K562 (cell line): ENCODE results near the gene FAM83E. TPM values are rescaled to one million over a fixed set of nuclear protein-coding genes. Genes with fewer than 3 reads are reported as not detected.
A peak's percentile ranks its signal among the peaks of the same experiment; 100 is the strongest.

Experiments used
- ARNT ChIP-seq, 2 experiments: fragments of 450-650 bp; IDR thresholded peaks; 2 replicates each; pipeline ENCODE4 v1.6.1; 2016; ENCODE audit warnings: mild to moderate bottlenecking in 1 of 2
- ATF3 ChIP-seq, 2 experiments: fragments of 450-650 bp in 1 of 2; sonication (generic) in 1 of 2; formaldehyde crosslinking in 1 of 2; IDR thresholded peaks in 1 of 2; conservative IDR thresholded peaks in 1 of 2; 2 replicates each; pipeline versions ENCODE4 v1.6.1 to v1.8.1; 2016 to 2023; ENCODE audit warnings: mild to moderate bottlenecking in 2 of 2, moderate library complexity in 2 of 2, inconsistent platforms in 1 of 2, missing genetic modification reagents in 1 of 2
- E2F3 ChIP-seq: fragments of 250-450 bp; sonication (Bioruptor Pico); IDR thresholded peaks from 2 replicates; pipeline ENCODE4 v1.4.0; 2020; ENCODE audit warnings: mild to moderate bottlenecking
- FOXJ2 ChIP-seq: fragments of 200-800 bp; sonication (Bioruptor generic); IDR thresholded peaks from 2 replicates; pipeline ENCODE4 v1.6.1; 2016; ENCODE audit warnings: missing genetic modification characterization, missing compliant biosample characterization
- FUS ChIP-seq: fragments of 200-400 bp; formaldehyde crosslinking; optimal IDR thresholded peaks from 2 replicates; pipeline ENCODE3; 2017; ENCODE audit warnings: low read depth, low read length
- IRF9 ChIP-seq: fragments of 450-650 bp; IDR thresholded peaks from 2 replicates; pipeline ENCODE4 v1.6.1; 2016; ENCODE audit warnings: missing biosample characterization, missing genetic modification characterization
- JUNB ChIP-seq: fragments of 450-650 bp; formaldehyde crosslinking; conservative IDR thresholded peaks from 2 replicates; pipeline ENCODE4 v1.4.0; 2020; ENCODE audit warnings: mild to moderate bottlenecking
- MCM5 ChIP-seq: fragments of 450-650 bp; IDR thresholded peaks from 2 replicates; pipeline ENCODE4 v1.6.1; 2016; ENCODE audit warnings: low read depth
- MEF2D ChIP-seq: conservative IDR thresholded peaks from 2 replicates; pipeline ENCODE4 v1.6.1; 2016; ENCODE audit warnings: low read depth, missing genetic modification characterization, missing compliant biosample characterization
- MIER1 ChIP-seq: fragments of 450-650 bp; IDR thresholded peaks from 2 replicates; pipeline ENCODE4 v1.6.1; 2016; ENCODE audit warnings: antibody characterized with exemption, mild to moderate bottlenecking, low read depth
- PTTG1 ChIP-seq: fragments of 450-650 bp; IDR thresholded peaks from 2 replicates; pipeline ENCODE4 v1.6.1; 2016; ENCODE audit warnings: low read depth, mild to moderate bottlenecking, missing genetic modification characterization, missing compliant biosample characterization
- RBFOX2 ChIP-seq: fragments of 200-400 bp; formaldehyde crosslinking; IDR thresholded peaks from 2 replicates; pipeline ENCODE4 v1.6.1; 2017; ENCODE audit warnings: low read depth, mild to moderate bottlenecking, low read length, moderate library complexity
- RHOXF2B ChIP-seq: fragments of 250-450 bp; sonication (Bioruptor Pico); conservative IDR thresholded peaks from 2 replicates; pipeline ENCODE4 v1.5.1; 2021
- SETDB1 ChIP-seq: IDR thresholded peaks from one replicate; pipeline ENCODE4 v1.6.1; 2012; ENCODE audit warnings: low read length, control low read depth, inconsistent platforms
- ZBTB26 ChIP-seq: fragments of 450-650 bp; formaldehyde crosslinking; IDR thresholded peaks from 2 replicates; pipeline ENCODE4 v1.4.0; 2022; ENCODE audit warnings: missing genetic modification characterization
- ZFX ChIP-seq: sonication (generic); formaldehyde crosslinking; IDR thresholded peaks from 2 replicates; pipeline ENCODE4 v1.8.0; 2022; ENCODE audit warnings: mild to moderate bottlenecking, missing genetic modification reagents, moderate library complexity
- ZNF12 ChIP-seq: sonication (generic); formaldehyde crosslinking; IDR thresholded peaks from 2 replicates; pipeline ENCODE4 v1.4.0; 2020; ENCODE audit warnings: mild to moderate bottlenecking, missing genetic modification reagents
- ZNF134 ChIP-seq: fragments of 250-450 bp; sonication (Bioruptor Pico); conservative IDR thresholded peaks from 2 replicates; pipeline ENCODE4 v1.4.0; 2020
- polyA plus RNA-seq, 8 experiments: library from polyadenylated mRNA; depleted of rRNA in 4 of 8; stranded (reverse) in 5 of 8; unstranded in 3 of 8; fragments of >200 nt; fragmentation: Nextera tagmentation in 2 of 8; fragmentation: Illumina TruSeq in 1 of 8; extraction: Ambion mirVana in 2 of 8; extraction: Trizol in 1 of 8; gene quantifications; 2 replicates each; pipeline versions ENCODE4 v1.2.1 to v1.2.3, GENCODE V29; 2011 to 2014; ENCODE audit warnings: inconsistent platforms in 1 of 8, missing spikeins in 1 of 8
- total RNA-seq, 7 experiments: library from RNA; depleted of rRNA in 6 of 7; stranded (reverse); fragments of >200 nt in 6 of 7; fragmentation: Illumina TruSeq in 2 of 7; extraction: Trizol in 2 of 7; gene quantifications; 2 replicates each; pipeline versions ENCODE4 v1.2.1 to v1.2.3, GENCODE V29; 2011 to 2021; ENCODE audit warnings: low replicate concordance in 1 of 7

FAM83E gene
- total and polyA plus RNA-seq, 9 of the 15 experiments (the other 6 are each of a cell fraction or from before 2014, with no cell fraction given), result 0.15 to 0.87 (median 0.29) TPM; not detected in 4

- TF ChIP-seq ZBTB26 (CRISPR knock-in tag) (no peak), RBFOX2 (no peak), MEF2D (tag) (0 out of 2 replicates have a peak, but pooled peaks have one; percentile 15), FUS (no peak), IRF9 (tag) (no peak), FOXJ2 (no peak), ZFX (0 out of 2 replicates have a peak, but pooled peaks have one; percentile 28), PTTG1 (tag) (no peak), JUNB (no peak), RHOXF2B (CRISPR knock-in tag) (no peak), ARNT (IDR thresholded peaks at IDR 0.05) (no peak), MCM5 (no peak), MIER1 (no peak), ZNF134 (CRISPR knock-in tag) (no peak), SETDB1 (no peak), ZNF12 (CRISPR knock-in tag) (no peak), E2F3 (no peak), ATF3 (IDR thresholded peaks at IDR 0.05) (peak; percentile 81), ATF3 (CRISPR knock-in tag; conservative IDR thresholded peaks at IDR 0.05) (no peak)
Observed at GRCh38 chr19:48565090-48565489, 49.8 kb downstream of the FAM83E start (continued).

Other genes with a start within 250 kb of the FAM83E start
Only the 7 nearest of the 21 such genes appear.
- gene SULT2B1, start 62.9 kb downstream of the FAM83E start, total RNA-seq (2014; rRNA removed), result 0.37 and 0.54 TPM in 2 replicates
- gene SULT2B1, start 62.9 kb downstream of the FAM83E start, total RNA-seq (2014; rRNA removed; fragmentation: Illumina TruSeq; extraction: Trizol), result 0.22 TPM in 1 of 2 replicates, not detected in the other
- 0.26 TPM in 1 of 2 replicates, not detected in the other for gene SULT2B1, start 62.9 kb downstream of the FAM83E start, total RNA-seq (2015; rRNA removed; fragmentation: Illumina TruSeq; extraction: Trizol)
- gene SULT2B1, start 62.9 kb downstream of the FAM83E start, total RNA-seq (2021), result 0.42 and 0.62 TPM in 2 replicates
- gene SULT2B1, start 62.9 kb downstream of the FAM83E start, polyA plus RNA-seq (2011; rRNA removed), result 0.38 and 0.46 TPM in 2 replicates
- 0.09 and 0.28 TPM in 2 replicates for gene SULT2B1, start 62.9 kb downstream of the FAM83E start, polyA plus RNA-seq (2014; fragmentation: Illumina TruSeq; extraction: Trizol)
- under 1 TPM in 1 of 2 experiments, not detected in 1; 0.14 TPM for gene SULT2B1, start 62.9 kb downstream of the FAM83E start, polyA plus RNA-seq (2014; fragmentation: Nextera tagmentation; extraction: Ambion mirVana)
- gene SULT2B1, start 62.9 kb downstream of the FAM83E start, polyA plus RNA-seq (2014; rRNA removed), result 0.11 and 0.32 TPM in 2 replicates
- not detected in 2 replicates for gene SPACA4, start 8.3 kb downstream of the FAM83E start, total RNA-seq (2014; rRNA removed)
- not detected in 2 replicates for gene SPACA4, start 8.3 kb downstream of the FAM83E start, total RNA-seq (2014; rRNA removed; fragmentation: Illumina TruSeq; extraction: Trizol)
- not detected in 2 replicates for gene SPACA4, start 8.3 kb downstream of the FAM83E start, total RNA-seq (2015; rRNA removed; fragmentation: Illumina TruSeq; extraction: Trizol)
- not detected in 2 replicates for gene SPACA4, start 8.3 kb downstream of the FAM83E start, total RNA-seq (2021)
- not detected in 2 replicates for gene SPACA4, start 8.3 kb downstream of the FAM83E start, polyA plus RNA-seq (2011; rRNA removed)
- gene SPACA4, start 8.3 kb downstream of the FAM83E start, polyA plus RNA-seq (2014; fragmentation: Illumina TruSeq; extraction: Trizol), result not detected in 2 replicates
- not detected for gene SPACA4, start 8.3 kb downstream of the FAM83E start, polyA plus RNA-seq (2014; fragmentation: Nextera tagmentation; extraction: Ambion mirVana)
- gene SPACA4, start 8.3 kb downstream of the FAM83E start, polyA plus RNA-seq (2014; rRNA removed), result not detected in 2 replicates
- gene RPL18, start 4.1 kb upstream of the FAM83E start, total RNA-seq (2014; rRNA removed), result 2,565 and 3,619 TPM in 2 replicates
- gene RPL18, start 4.1 kb upstream of the FAM83E start, total RNA-seq (2014; rRNA removed; fragmentation: Illumina TruSeq; extraction: Trizol), result 1,358 and 1,367 TPM in 2 replicates
- 2,022 and 2,084 TPM in 2 replicates for gene RPL18, start 4.1 kb upstream of the FAM83E start, total RNA-seq (2015; rRNA removed; fragmentation: Illumina TruSeq; extraction: Trizol)
- 2,028 and 2,113 TPM in 2 replicates for gene RPL18, start 4.1 kb upstream of the FAM83E start, total RNA-seq (2021)
- gene RPL18, start 4.1 kb upstream of the FAM83E start, polyA plus RNA-seq (2011; rRNA removed), result 1,530 and 1,971 TPM in 2 replicates
- 1,653 and 2,262 TPM in 2 replicates for gene RPL18, start 4.1 kb upstream of the FAM83E start, polyA plus RNA-seq (2014; fragmentation: Illumina TruSeq; extraction: Trizol)
- gene RPL18, start 4.1 kb upstream of the FAM83E start, polyA plus RNA-seq (2014; fragmentation: Nextera tagmentation; extraction: Ambion mirVana), result 100 to 1,000 TPM; 312 to 402 TPM
- gene RPL18, start 4.1 kb upstream of the FAM83E start, polyA plus RNA-seq (2014; rRNA removed), result 2,460 and 2,635 TPM in 2 replicates
- 4.0 and 8.2 TPM in 2 replicates for gene SPHK2, start 4.4 kb upstream of the FAM83E start, total RNA-seq (2014; rRNA removed)
- gene SPHK2, start 4.4 kb upstream of the FAM83E start, total RNA-seq (2014; rRNA removed; fragmentation: Illumina TruSeq; extraction: Trizol), result 2.1 and 2.9 TPM in 2 replicates
- gene SPHK2, start 4.4 kb upstream of the FAM83E start, total RNA-seq (2015; rRNA removed; fragmentation: Illumina TruSeq; extraction: Trizol), result 5.4 and 5.5 TPM in 2 replicates
- gene SPHK2, start 4.4 kb upstream of the FAM83E start, total RNA-seq (2021), result 13.9 and 15.2 TPM in 2 replicates
- gene SPHK2, start 4.4 kb upstream of the FAM83E start, polyA plus RNA-seq (2011; rRNA removed), result 2.0 and 3.5 TPM in 2 replicates
- gene SPHK2, start 4.4 kb upstream of the FAM83E start, polyA plus RNA-seq (2014; fragmentation: Illumina TruSeq; extraction: Trizol), result 2.6 and 6.4 TPM in 2 replicates
- gene SPHK2, start 4.4 kb upstream of the FAM83E start, polyA plus RNA-seq (2014; fragmentation: Nextera tagmentation; extraction: Ambion mirVana), result under 1 TPM; 0.10 to 0.17 TPM
- gene SPHK2, start 4.4 kb upstream of the FAM83E start, polyA plus RNA-seq (2014; rRNA removed), result 9.0 and 10.8 TPM in 2 replicates
- gene DBP, start 22.3 kb upstream of the FAM83E start, total RNA-seq (2014; rRNA removed), result 3.6 and 5.0 TPM in 2 replicates
- 0.96 and 1.1 TPM in 2 replicates for gene DBP, start 22.3 kb upstream of the FAM83E start, total RNA-seq (2014; rRNA removed; fragmentation: Illumina TruSeq; extraction: Trizol)
- gene DBP, start 22.3 kb upstream of the FAM83E start, total RNA-seq (2015; rRNA removed; fragmentation: Illumina TruSeq; extraction: Trizol), result 3.7 and 3.9 TPM in 2 replicates
- 2.6 and 5.5 TPM in 2 replicates for gene DBP, start 22.3 kb upstream of the FAM83E start, total RNA-seq (2021)
- 0.45 and 1.1 TPM in 2 replicates for gene DBP, start 22.3 kb upstream of the FAM83E start, polyA plus RNA-seq (2011; rRNA removed)
- gene DBP, start 22.3 kb upstream of the FAM83E start, polyA plus RNA-seq (2014; fragmentation: Illumina TruSeq; extraction: Trizol), result 1.8 and 2.1 TPM in 2 replicates
- under 1 TPM; 0.25 to 0.64 TPM for gene DBP, start 22.3 kb upstream of the FAM83E start, polyA plus RNA-seq (2014; fragmentation: Nextera tagmentation; extraction: Ambion mirVana)
- gene DBP, start 22.3 kb upstream of the FAM83E start, polyA plus RNA-seq (2014; rRNA removed), result 1.6 and 3.8 TPM in 2 replicates
- 19.9 and 37.7 TPM in 2 replicates for gene CA11, start 31.1 kb upstream of the FAM83E start, total RNA-seq (2014; rRNA removed)
- 2.4 and 2.9 TPM in 2 replicates for gene CA11, start 31.1 kb upstream of the FAM83E start, total RNA-seq (2014; rRNA removed; fragmentation: Illumina TruSeq; extraction: Trizol)
- 7.5 and 8.3 TPM in 2 replicates for gene CA11, start 31.1 kb upstream of the FAM83E start, total RNA-seq (2015; rRNA removed; fragmentation: Illumina TruSeq; extraction: Trizol)
- gene CA11, start 31.1 kb upstream of the FAM83E start, total RNA-seq (2021), result 14.8 and 16.2 TPM in 2 replicates
- 4.1 and 8.1 TPM in 2 replicates for gene CA11, start 31.1 kb upstream of the FAM83E start, polyA plus RNA-seq (2011; rRNA removed)
- gene CA11, start 31.1 kb upstream of the FAM83E start, polyA plus RNA-seq (2014; fragmentation: Illumina TruSeq; extraction: Trizol), result 12.7 and 22.5 TPM in 2 replicates
- 10 to 100 TPM in 1 of 2 experiments, 1 to 10 TPM in 1; 6.3 to 11.5 TPM for gene CA11, start 31.1 kb upstream of the FAM83E start, polyA plus RNA-seq (2014; fragmentation: Nextera tagmentation; extraction: Ambion mirVana)
- gene CA11, start 31.1 kb upstream of the FAM83E start, polyA plus RNA-seq (2014; rRNA removed), result 8.2 and 19.3 TPM in 2 replicates
- gene NTN5, start 57.9 kb upstream of the FAM83E start, total RNA-seq (2014; rRNA removed), result not detected in 2 replicates
- not detected in 2 replicates for gene NTN5, start 57.9 kb upstream of the FAM83E start, total RNA-seq (2014; rRNA removed; fragmentation: Illumina TruSeq; extraction: Trizol)
- gene NTN5, start 57.9 kb upstream of the FAM83E start, total RNA-seq (2015; rRNA removed; fragmentation: Illumina TruSeq; extraction: Trizol), result not detected in 2 replicates
- not detected in 2 replicates for gene NTN5, start 57.9 kb upstream of the FAM83E start, total RNA-seq (2021)
- gene NTN5, start 57.9 kb upstream of the FAM83E start, polyA plus RNA-seq (2011; rRNA removed), result 0.04 TPM in 1 of 2 replicates, not detected in the other
- not detected in 2 replicates for gene NTN5, start 57.9 kb upstream of the FAM83E start, polyA plus RNA-seq (2014; fragmentation: Illumina TruSeq; extraction: Trizol)
- gene NTN5, start 57.9 kb upstream of the FAM83E start, polyA plus RNA-seq (2014; fragmentation: Nextera tagmentation; extraction: Ambion mirVana), result not detected
- 0.07 TPM in 1 of 2 replicates, not detected in the other for gene NTN5, start 57.9 kb upstream of the FAM83E start, polyA plus RNA-seq (2014; rRNA removed)